ENCODE measurements around the gene CYP46A1.

- TF ChIP-seq, protein P1, sequence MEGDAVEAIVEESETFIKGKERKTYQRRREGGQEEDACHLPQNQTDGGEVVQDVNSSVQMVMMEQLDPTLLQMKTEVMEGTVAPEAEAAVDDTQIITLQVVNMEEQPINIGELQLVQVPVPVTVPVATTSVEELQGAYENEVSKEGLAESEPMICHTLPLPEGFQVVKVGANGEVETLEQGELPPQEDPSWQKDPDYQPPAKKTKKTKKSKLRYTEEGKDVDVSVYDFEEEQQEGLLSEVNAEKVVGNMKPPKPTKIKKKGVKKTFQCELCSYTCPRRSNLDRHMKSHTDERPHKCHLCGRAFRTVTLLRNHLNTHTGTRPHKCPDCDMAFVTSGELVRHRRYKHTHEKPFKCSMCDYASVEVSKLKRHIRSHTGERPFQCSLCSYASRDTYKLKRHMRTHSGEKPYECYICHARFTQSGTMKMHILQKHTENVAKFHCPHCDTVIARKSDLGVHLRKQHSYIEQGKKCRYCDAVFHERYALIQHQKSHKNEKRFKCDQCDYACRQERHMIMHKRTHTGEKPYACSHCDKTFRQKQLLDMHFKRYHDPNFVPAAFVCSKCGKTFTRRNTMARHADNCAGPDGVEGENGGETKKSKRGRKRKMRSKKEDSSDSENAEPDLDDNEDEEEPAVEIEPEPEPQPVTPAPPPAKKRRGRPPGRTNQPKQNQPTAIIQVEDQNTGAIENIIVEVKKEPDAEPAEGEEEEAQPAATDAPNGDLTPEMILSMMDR (IDR thresholded peaks at IDR 0.05): no peak
- no peak for TF ChIP-seq ZFX (IDR thresholded peaks at IDR 0.05; ENCODE audit: borderline replicate concordance)
Observed at GRCh38 chr14:99700379-99700778, 16.3 kb downstream of the CYP46A1 start.

Data from 22Rv1 (cell line).